D721Med (cell line): Measurements from ENCODE around the gene ZNF784.

ENCODE experiments used
- DNase-seq: peaks from one replicate; pipeline ENCODE4 v3.0.0; 2011; ENCODE audit warnings: low spot score; ENCODE audit not compliant: insufficient read length
- FAIRE-seq: peaks from 2 replicates; lab custom pipeline; 2011; peaks lifted over from hg19 to GRCh38; lab: Jason Lieb, UNC
- CTCF ChIP-seq: IDR thresholded peaks from 2 replicates; pipeline ENCODE4 v1.5.1; 2012; ENCODE audit warnings: mild to moderate bottlenecking, control low read depth; ENCODE audit not compliant: insufficient read depth; ENCODE audit errors: missing control alignments

The ZNF784 gene

GRCh38 chr19:55652311-55653128 lies 28.2 kb upstream of the ZNF784 start:
- DNase-seq = no peak
- no peak for TF ChIP-seq CTCF
- no peak for FAIRE-seq

- no peak for DNase-seq
- no peak for TF ChIP-seq CTCF
- FAIRE-seq = no peak
These were observed 26.9 kb upstream of the ZNF784 start for GRCh38 chr19:55651236-55651635.

- no peak for TF ChIP-seq CTCF
- no peak for FAIRE-seq
- no peak for DNase-seq
These were observed 26.4 kb upstream of the ZNF784 start for GRCh38 chr19:55650602-55651230.

GRCh38 chr19:55650126-55650557 lies 25.8 kb upstream of the ZNF784 start:
- DNase-seq (no peak), FAIRE-seq (no peak)
- TF ChIP-seq CTCF = no peak

GRCh38 chr19:55649268-55650125 lies 25.1 kb upstream of the ZNF784 start:
- DNase-seq (no peak), FAIRE-seq (no peak)
- no peak for TF ChIP-seq CTCF

GRCh38 chr19:55648585-55649267 lies 24.4 kb upstream of the ZNF784 start:
- FAIRE-seq (no peak), DNase-seq (no peak)
- TF ChIP-seq CTCF = no peak
